Right lobe of liver (tissue), 4 donors: ENCODE data around the gene ANP32D.
"Not testable (repeated sequence)": the region's sequence is repeated elsewhere in the genome, so short reads cannot be mapped to it uniquely, and the experiment has no call there.

Experiments
- POLR2A ChIP-seq: fragments of 450-650 bp; IDR thresholded peaks from one replicate; pipeline ENCODE4 v1.6.1; 2017; ENCODE audit warnings: antibody characterized with exemption, mild to moderate bottlenecking
- TF ChIP-seq, protein P1 (sequence below), 4 donors: fragments of 200-600 bp in 3 of 4; fragments of 450-650 bp in 1 of 4; IDR thresholded peaks; one replicate each; pipeline versions ENCODE4 v1.5.1 to v1.8.0; 2016 to 2022; ENCODE audit warnings: antibody characterized with exemption in 4 of 4, mild to moderate bottlenecking in 2 of 4
- donor health status: DM: no; HTN: no; CAD: no.
- donor health status: DM: no; HTN: no; CAD: no.
- donor health status: DM: no; HTN: yes; CAD: no.

GRCh38 chr12:48520381-48520780, 48.0 kb downstream of the ANP32D start:
- TF ChIP-seq POLR2A = not testable (repeated sequence)
- TF ChIP-seq, protein P1, sequence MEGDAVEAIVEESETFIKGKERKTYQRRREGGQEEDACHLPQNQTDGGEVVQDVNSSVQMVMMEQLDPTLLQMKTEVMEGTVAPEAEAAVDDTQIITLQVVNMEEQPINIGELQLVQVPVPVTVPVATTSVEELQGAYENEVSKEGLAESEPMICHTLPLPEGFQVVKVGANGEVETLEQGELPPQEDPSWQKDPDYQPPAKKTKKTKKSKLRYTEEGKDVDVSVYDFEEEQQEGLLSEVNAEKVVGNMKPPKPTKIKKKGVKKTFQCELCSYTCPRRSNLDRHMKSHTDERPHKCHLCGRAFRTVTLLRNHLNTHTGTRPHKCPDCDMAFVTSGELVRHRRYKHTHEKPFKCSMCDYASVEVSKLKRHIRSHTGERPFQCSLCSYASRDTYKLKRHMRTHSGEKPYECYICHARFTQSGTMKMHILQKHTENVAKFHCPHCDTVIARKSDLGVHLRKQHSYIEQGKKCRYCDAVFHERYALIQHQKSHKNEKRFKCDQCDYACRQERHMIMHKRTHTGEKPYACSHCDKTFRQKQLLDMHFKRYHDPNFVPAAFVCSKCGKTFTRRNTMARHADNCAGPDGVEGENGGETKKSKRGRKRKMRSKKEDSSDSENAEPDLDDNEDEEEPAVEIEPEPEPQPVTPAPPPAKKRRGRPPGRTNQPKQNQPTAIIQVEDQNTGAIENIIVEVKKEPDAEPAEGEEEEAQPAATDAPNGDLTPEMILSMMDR (IDR thresholded peaks at IDR 0.05) = not testable (repeated sequence)
